HCT116 (cell line): Measurements from ENCODE around the gene DRD2. TPM values are rescaled to one million over a fixed set of nuclear protein-coding genes. Genes with fewer than 3 reads are reported as not detected.

Source experiments
- ATAC-seq: fragments of 200-7000 bp; cut with Tn5 transposase; 2 replicates; pipeline ENCODE4 v1.9.1; 2020; ENCODE audit warnings: mild to moderate bottlenecking, moderate library complexity
- BruUV-seq: library from RNA; stranded (reverse); fragments of 400-500 nt; replicated peaks from 2 replicates; lab custom pipeline; 2021; lab: Mats Ljungman, UMichigan
- CTCF ChIA-PET: fragments of 300-600 bp; sonication (Branson Sonifier 250); formaldehyde crosslinking; loops from one replicate; lab custom pipeline; 2021; ENCODE audit warnings: antibody characterized with exemption; lab: Charles Lee
- POLR2A ChIA-PET: fragments of 300-600, 350-600 bp; sonication (Branson Sonifier 250); formaldehyde crosslinking; loops from one replicate; lab custom pipeline; 2021; ENCODE audit warnings: antibody characterized with exemption; lab: Charles Lee
- RAD21 ChIA-PET, 2 experiments: fragments of 300-600 bp; sonication (Branson Sonifier 250); formaldehyde crosslinking; loops; one replicate each; lab custom pipeline; 2023; ENCODE audit warnings: low total read pairs in 2 of 2; ENCODE audit not compliant: uncharacterized antibody in 2 of 2, unreplicated experiment in 2 of 2, low non-redundant PET in 1 of 2; lab: Charles Lee
- DNase-seq: peaks from one replicate; pipeline ENCODE4 v3.0.0-alpha.2; 2010; ENCODE audit warnings: low read depth, low spot score
- H2AFZ ChIP-seq: fragments of 200-600 bp; shearing (Covaris generic), sonication (generic); 2 replicates; pipeline ENCODE4 v1.6.1; 2017; ENCODE audit warnings: low read depth, mixed run types, mixed read lengths, antibody characterized with exemption, low read length; ENCODE audit not compliant: poor library complexity, severe bottlenecking
- H3K27ac ChIP-seq: 2 replicates; pipeline ENCODE4 v1.5.1; 2012; ENCODE audit warnings: low read depth, low read length
- H3K27me3 ChIP-seq: fragments of 200-600 bp; sonication (generic); 2 replicates; pipeline ENCODE4 v1.6.1; 2016; ENCODE audit warnings: mixed run types, low read length, mixed read lengths; ENCODE audit not compliant: insufficient read depth
- H3K36me3 ChIP-seq, 2 experiments: fragments of 200-500 bp in 1 of 2; fragments of 200-600 bp in 1 of 2; sonication (Bioruptor generic) in 1 of 2; sonication (generic) in 1 of 2; 2 replicates each; pipeline versions ENCODE4 v1.5.1 to v1.6.1; 2014 to 2016; ENCODE audit warnings: low read length in 2 of 2, inconsistent platforms in 1 of 2, mixed read lengths in 1 of 2, mixed run types in 1 of 2; ENCODE audit not compliant: insufficient read depth in 2 of 2, control insufficient read depth in 1 of 2
- H3K4me1 ChIP-seq, 2 experiments: fragments of 200-600 bp in 1 of 2; sonication (generic) in 1 of 2; 2 replicates each; pipeline versions ENCODE4 v1.5.1 to v1.6.1; 2012 to 2017; ENCODE audit warnings: low read length in 2 of 2, inconsistent platforms in 1 of 2, mild to moderate bottlenecking in 1 of 2, mixed read lengths in 1 of 2, mixed run types in 1 of 2, moderate library complexity in 1 of 2; ENCODE audit not compliant: insufficient read depth in 2 of 2, control insufficient read depth in 1 of 2
- H3K4me2 ChIP-seq: fragments of 200-600 bp; sonication (generic); 2 replicates; pipeline ENCODE4 v1.6.1; 2017; ENCODE audit warnings: mixed run types, low read length, mixed read lengths
- H3K4me3 ChIP-seq, 2 experiments: fragments of 200-600 bp in 1 of 2; sonication (generic) in 1 of 2; replicated peaks in 1 of 2; 2 replicates each; pipeline ENCODE4 v1.5.1; 2011 to 2016; ENCODE audit warnings: low read length in 2 of 2, control low read depth in 1 of 2, low read depth in 1 of 2, mild to moderate bottlenecking in 1 of 2, mixed read lengths in 1 of 2, mixed run types in 1 of 2
- H3K79me2 ChIP-seq: fragments of 200-600 bp; sonication (generic); 2 replicates; pipeline ENCODE4 v1.6.1; 2017; ENCODE audit warnings: mild to moderate bottlenecking, mixed run types, low read length, moderate library complexity, mixed read lengths; ENCODE audit not compliant: insufficient read depth
- H3K9ac ChIP-seq: fragments of 200-600 bp; sonication (generic); 2 replicates; pipeline ENCODE4 v1.6.1; 2016; ENCODE audit warnings: low read length, mixed read lengths
- H3K9me2 ChIP-seq: fragments of 200-600 bp; sonication (generic), shearing (Covaris generic); 2 replicates; pipeline ENCODE4 v1.6.1; 2017; ENCODE audit warnings: mixed run types, mild to moderate bottlenecking, moderate library complexity; ENCODE audit not compliant: insufficient read depth
- H3K9me3 ChIP-seq, 2 experiments: fragments of 200-500 bp in 1 of 2; fragments of 200-600 bp in 1 of 2; sonication (Bioruptor generic) in 1 of 2; sonication (generic) in 1 of 2; 2 replicates each; pipeline ENCODE4 v1.6.1; 2014 to 2017; ENCODE audit warnings: low read length in 2 of 2, mixed read lengths in 2 of 2, inconsistent platforms in 1 of 2, low read depth in 1 of 2, mild to moderate bottlenecking in 1 of 2, mixed run types in 1 of 2, moderate library complexity in 1 of 2; ENCODE audit not compliant: control insufficient read depth in 1 of 2, insufficient read depth in 1 of 2
- H4K20me1 ChIP-seq: fragments of 200-600 bp; sonication (generic), shearing (Covaris generic); 2 replicates; pipeline ENCODE4 v1.6.1; 2017; ENCODE audit warnings: mixed run types, mild to moderate bottlenecking, moderate library complexity; ENCODE audit not compliant: insufficient read depth
- CEBPB ChIP-seq: IDR thresholded peaks from 2 replicates; pipeline ENCODE4 v1.6.1; 2012; ENCODE audit warnings: low read depth
- EGR1 ChIP-seq: IDR thresholded peaks from 2 replicates; pipeline ENCODE4 v1.6.1; 2012; ENCODE audit warnings: low read depth
- ELF1 ChIP-seq: IDR thresholded peaks from 2 replicates; pipeline ENCODE4 v1.6.1; 2012; ENCODE audit warnings: low read depth, borderline replicate concordance
- EZH2phosphoT487 ChIP-seq: fragments of 200-600 bp; IDR thresholded peaks from 2 replicates; pipeline ENCODE4 v1.6.1; 2018; ENCODE audit warnings: antibody characterized with exemption, borderline replicate concordance
- RAD21 ChIP-seq: IDR thresholded peaks from 2 replicates; pipeline ENCODE4 v1.6.1; 2012; ENCODE audit warnings: low read depth, mild to moderate bottlenecking
- SP1 ChIP-seq: IDR thresholded peaks from 2 replicates; pipeline ENCODE4 v1.6.1; 2012; ENCODE audit warnings: low read depth
- ZNF274 ChIP-seq: fragments of 200-500 bp; sonication (Bioruptor generic); IDR thresholded peaks from 2 replicates; pipeline ENCODE4 v1.6.1; 2014; ENCODE audit warnings: mild to moderate bottlenecking, low read depth, low read length, inconsistent platforms
- intact Hi-C: fragments of 100-400 bp; cut with micrococcal nuclease; formaldehyde crosslinking; loops from 2 replicates; pipeline ENCODE4 v1.10.0; 2022
- total RNA-seq: library from RNA; stranded (reverse); gene quantifications from one replicate; pipeline ENCODE4 v1.2.1, GENCODE V29; 2021; ENCODE audit not compliant: unreplicated experiment
- TF ChIP-seq, protein P1 (sequence below): IDR thresholded peaks from 2 replicates; pipeline ENCODE4 v1.6.1; 2012; ENCODE audit warnings: low read depth
- TF ChIP-seq, protein P2 (sequence below): IDR thresholded peaks from 2 replicates; pipeline ENCODE4 v1.6.1; 2012

The DRD2 gene
- total RNA-seq, 1 experiment from 2014 or later: not detected

DNA sequence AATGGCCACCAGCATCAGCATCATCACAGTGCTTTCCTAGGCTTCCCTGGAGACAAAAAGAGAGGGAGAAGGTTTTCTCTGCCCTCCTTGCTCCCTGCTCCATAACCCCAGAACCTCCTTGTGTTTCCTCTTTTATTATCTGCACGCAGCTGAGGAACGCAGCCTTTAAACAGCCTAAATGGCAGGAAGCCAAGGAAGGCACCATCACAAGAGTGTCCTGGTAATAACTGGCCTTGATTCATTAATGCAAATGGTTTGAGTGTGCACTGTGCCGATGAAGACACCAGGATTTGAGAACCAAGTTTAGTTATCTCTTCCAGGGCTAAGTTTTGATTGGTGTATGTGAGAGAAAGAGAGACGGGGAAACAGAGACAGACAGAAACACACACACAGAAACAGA is 29.4 kb upstream of the DRD2 start:
- no peak overlapping the region for H3K4me2 ChIP-seq
- H4K20me1 ChIP-seq: no peaks in the 10 kb centered on the region
- H3K4me1 ChIP-seq: peaks cover 0 to 4% of the 10 kb centered on the region in 2 experiments; a peak in 1 of 4 replicates
- intact Hi-C loops: no loop called here
- DNase-seq: no peak
- no peak overlapping the region for H3K4me3 ChIP-seq
- no peaks in the 10 kb centered on the region for H3K9me2 ChIP-seq
- TF ChIP-seq ZNF274 (no peak), RAD21 (no peak), CEBPB (no peak), SP1 (no peak), EZH2phosphoT487 (no peak), EGR1 (no peak), ELF1 (no peak)
- TF ChIP-seq, protein P1, sequence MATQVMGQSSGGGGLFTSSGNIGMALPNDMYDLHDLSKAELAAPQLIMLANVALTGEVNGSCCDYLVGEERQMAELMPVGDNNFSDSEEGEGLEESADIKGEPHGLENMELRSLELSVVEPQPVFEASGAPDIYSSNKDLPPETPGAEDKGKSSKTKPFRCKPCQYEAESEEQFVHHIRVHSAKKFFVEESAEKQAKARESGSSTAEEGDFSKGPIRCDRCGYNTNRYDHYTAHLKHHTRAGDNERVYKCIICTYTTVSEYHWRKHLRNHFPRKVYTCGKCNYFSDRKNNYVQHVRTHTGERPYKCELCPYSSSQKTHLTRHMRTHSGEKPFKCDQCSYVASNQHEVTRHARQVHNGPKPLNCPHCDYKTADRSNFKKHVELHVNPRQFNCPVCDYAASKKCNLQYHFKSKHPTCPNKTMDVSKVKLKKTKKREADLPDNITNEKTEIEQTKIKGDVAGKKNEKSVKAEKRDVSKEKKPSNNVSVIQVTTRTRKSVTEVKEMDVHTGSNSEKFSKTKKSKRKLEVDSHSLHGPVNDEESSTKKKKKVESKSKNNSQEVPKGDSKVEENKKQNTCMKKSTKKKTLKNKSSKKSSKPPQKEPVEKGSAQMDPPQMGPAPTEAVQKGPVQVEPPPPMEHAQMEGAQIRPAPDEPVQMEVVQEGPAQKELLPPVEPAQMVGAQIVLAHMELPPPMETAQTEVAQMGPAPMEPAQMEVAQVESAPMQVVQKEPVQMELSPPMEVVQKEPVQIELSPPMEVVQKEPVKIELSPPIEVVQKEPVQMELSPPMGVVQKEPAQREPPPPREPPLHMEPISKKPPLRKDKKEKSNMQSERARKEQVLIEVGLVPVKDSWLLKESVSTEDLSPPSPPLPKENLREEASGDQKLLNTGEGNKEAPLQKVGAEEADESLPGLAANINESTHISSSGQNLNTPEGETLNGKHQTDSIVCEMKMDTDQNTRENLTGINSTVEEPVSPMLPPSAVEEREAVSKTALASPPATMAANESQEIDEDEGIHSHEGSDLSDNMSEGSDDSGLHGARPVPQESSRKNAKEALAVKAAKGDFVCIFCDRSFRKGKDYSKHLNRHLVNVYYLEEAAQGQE: no peak
- TF ChIP-seq, protein P2, sequence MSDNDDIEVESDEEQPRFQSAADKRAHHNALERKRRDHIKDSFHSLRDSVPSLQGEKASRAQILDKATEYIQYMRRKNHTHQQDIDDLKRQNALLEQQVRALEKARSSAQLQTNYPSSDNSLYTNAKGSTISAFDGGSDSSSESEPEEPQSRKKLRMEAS: no peak
- no peaks in the 10 kb centered on the region for H3K9me3 ChIP-seq
- RAD21 ChIA-PET: no interaction called here
- H3K27ac ChIP-seq: no peak overlapping the region
- CTCF ChIA-PET: no interaction called here
- no peak for ATAC-seq
- H3K27me3 ChIP-seq: peaks cover 49% of the 10 kb centered on the region
- no peaks in the 10 kb centered on the region for H3K79me2 ChIP-seq
- POLR2A ChIA-PET: no interaction called here
- no peak overlapping the region for H3K9ac ChIP-seq
- no TSS peak for BruUV-seq
- H3K36me3 ChIP-seq: no peaks in the 10 kb centered on the region
- no peak overlapping the region for H2AFZ ChIP-seq
